NB4 (cell line): Measurements from ENCODE around the gene TENM4.
A peak's percentile ranks its signal among the peaks of the same experiment; 100 is the strongest.

Experiments used
- DNase-seq: peaks from one replicate; pipeline ENCODE4 v3.0.0; 2010; ENCODE audit warnings: low read depth
- H3K4me3 ChIP-seq: one replicate; pipeline ENCODE4 v1.5.1; 2011; ENCODE audit warnings: mild to moderate bottlenecking, low read depth, low read length, moderate library complexity
- MYC ChIP-seq: IDR thresholded peaks from 2 replicates; pipeline ENCODE4 v1.6.1; 2011; ENCODE audit warnings: low read depth, low read length
- POLR2A ChIP-seq: IDR thresholded peaks from 2 replicates; pipeline ENCODE4 v1.6.1; 2011; ENCODE audit warnings: mild to moderate bottlenecking; ENCODE audit not compliant: insufficient read length; ENCODE audit errors: extremely low read depth
- TF ChIP-seq, protein P1 (sequence below): IDR thresholded peaks from one replicate; pipeline ENCODE4 v1.5.1; 2012; ENCODE audit warnings: low read depth, low read length
- TF ChIP-seq, protein P2 (sequence below): IDR thresholded peaks from 2 replicates; pipeline ENCODE4 v1.6.1; 2011; ENCODE audit warnings: low read depth, low read length

TENM4 gene

DNA sequence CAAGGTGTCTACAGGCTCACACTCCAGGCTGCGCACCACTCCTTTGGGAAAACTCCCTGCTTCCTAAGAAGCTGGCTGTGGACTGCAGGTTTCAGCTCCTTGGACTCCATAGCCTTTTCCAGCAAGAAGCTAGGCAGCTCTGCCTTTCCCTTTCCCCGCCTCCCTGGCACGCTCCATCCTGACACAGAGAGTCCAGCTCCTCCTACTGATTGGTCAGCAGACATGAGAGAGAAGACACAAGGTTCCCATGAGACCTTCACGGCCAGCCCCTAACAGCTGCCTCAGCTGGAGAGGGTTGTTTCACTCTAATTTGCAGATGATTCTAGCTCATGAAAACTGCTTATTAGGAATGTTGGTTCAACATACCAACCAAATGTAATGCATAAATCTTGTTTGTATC is 27.6 kb downstream of the TENM4 start:
- no peak overlapping the region for H3K4me3 ChIP-seq
- DNase-seq = peak; percentile 16
- TF ChIP-seq, protein P1, sequence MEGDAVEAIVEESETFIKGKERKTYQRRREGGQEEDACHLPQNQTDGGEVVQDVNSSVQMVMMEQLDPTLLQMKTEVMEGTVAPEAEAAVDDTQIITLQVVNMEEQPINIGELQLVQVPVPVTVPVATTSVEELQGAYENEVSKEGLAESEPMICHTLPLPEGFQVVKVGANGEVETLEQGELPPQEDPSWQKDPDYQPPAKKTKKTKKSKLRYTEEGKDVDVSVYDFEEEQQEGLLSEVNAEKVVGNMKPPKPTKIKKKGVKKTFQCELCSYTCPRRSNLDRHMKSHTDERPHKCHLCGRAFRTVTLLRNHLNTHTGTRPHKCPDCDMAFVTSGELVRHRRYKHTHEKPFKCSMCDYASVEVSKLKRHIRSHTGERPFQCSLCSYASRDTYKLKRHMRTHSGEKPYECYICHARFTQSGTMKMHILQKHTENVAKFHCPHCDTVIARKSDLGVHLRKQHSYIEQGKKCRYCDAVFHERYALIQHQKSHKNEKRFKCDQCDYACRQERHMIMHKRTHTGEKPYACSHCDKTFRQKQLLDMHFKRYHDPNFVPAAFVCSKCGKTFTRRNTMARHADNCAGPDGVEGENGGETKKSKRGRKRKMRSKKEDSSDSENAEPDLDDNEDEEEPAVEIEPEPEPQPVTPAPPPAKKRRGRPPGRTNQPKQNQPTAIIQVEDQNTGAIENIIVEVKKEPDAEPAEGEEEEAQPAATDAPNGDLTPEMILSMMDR = no peak
- TF ChIP-seq, protein P2, sequence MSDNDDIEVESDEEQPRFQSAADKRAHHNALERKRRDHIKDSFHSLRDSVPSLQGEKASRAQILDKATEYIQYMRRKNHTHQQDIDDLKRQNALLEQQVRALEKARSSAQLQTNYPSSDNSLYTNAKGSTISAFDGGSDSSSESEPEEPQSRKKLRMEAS = no peak
- TF ChIP-seq MYC (no peak), POLR2A (no peak)

GRCh38 chr11:79412761-79413160 is 28.1 kb downstream of the TENM4 start:
- H3K4me3 ChIP-seq = no peak overlapping the region
- no peak for DNase-seq
- TF ChIP-seq, protein P1 = no peak
- TF ChIP-seq POLR2A (no peak), MYC (no peak)
- TF ChIP-seq, protein P2 = no peak

- TF ChIP-seq, protein P1 = no peak
- TF ChIP-seq MYC (no peak), POLR2A (no peak)
- DNase-seq = no peak
- H3K4me3 ChIP-seq = no peak overlapping the region
Observed at GRCh38 chr11:79409330-79409729, 31.5 kb downstream of the TENM4 start.

DNA sequence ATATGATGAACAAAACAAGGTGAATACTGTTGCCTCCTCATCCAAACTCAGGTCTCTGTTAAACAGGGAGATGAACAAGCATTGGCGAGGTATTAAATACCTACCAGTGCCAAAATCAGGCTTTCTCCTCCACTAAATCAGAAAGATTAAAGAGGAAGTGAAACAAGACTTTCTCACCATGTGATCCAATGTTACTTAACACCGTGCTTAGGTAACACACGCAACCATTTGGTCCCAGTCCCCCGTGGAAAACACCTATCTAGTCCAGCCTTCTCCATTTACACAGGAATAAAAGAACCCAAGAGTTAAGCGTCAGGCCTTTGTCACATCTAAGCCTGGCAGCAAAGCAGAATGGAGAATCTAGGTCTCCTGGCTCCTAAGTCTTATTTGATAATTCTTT is 34.5 kb downstream of the TENM4 start:
- no peak for TF ChIP-seq POLR2A
- TF ChIP-seq, protein P2 = no peak
- TF ChIP-seq, protein P1 = no peak
- TF ChIP-seq MYC = no peak
- no peak overlapping the region for H3K4me3 ChIP-seq
- DNase-seq = peak; percentile 43

- DNase-seq = peak; percentile 16
- no peak overlapping the region for H3K4me3 ChIP-seq
- TF ChIP-seq, protein P2 = no peak
- TF ChIP-seq MYC (no peak), POLR2A (no peak)
- TF ChIP-seq, protein P1 = no peak
Observed at GRCh38 chr11:79404806-79405205, 36.0 kb downstream of the TENM4 start.

GRCh38 chr11:79404325-79404724 is 36.5 kb downstream of the TENM4 start:
- TF ChIP-seq, protein P1 = no peak
- TF ChIP-seq POLR2A (no peak), MYC (no peak)
- TF ChIP-seq, protein P2 = no peak
- peak; percentile 88 for DNase-seq
- no peak overlapping the region for H3K4me3 ChIP-seq
